ENCODE data around the gene ROBO1.
"Not testable (repeated sequence)": the region's sequence is repeated elsewhere in the genome, so short reads cannot be mapped to it uniquely, and the experiment has no call there.

Gene ROBO1

DNA sequence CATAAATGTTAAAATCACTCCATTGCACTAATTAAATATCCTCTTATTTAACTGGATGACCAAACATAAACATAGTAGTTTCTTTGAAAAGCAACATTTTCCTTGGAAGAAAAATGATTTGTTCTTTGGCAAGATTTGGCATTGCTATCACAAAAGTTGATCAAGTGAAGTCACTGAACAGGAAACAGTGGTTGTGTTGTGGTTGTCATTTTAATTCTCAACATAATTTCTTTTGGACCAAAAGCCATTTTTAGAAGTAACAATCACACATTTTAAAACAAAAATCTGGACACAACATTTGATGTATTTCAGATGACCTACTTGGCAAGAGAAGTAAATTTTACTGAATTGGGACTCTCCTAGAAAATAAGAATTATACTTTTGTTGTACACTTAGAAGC lies 872.3 kb downstream of the ROBO1 start:
- TF ChIP-seq CTCF (conservative IDR thresholded peaks at IDR 0.05; ENCODE audit: low read depth, low read length): no peak
- peak; percentile 57 for DNase-seq (ENCODE audit: low read depth)

GRCh38 chr3:78894787-78895186 lies 873.0 kb downstream of the ROBO1 start:
- no peak overlapping the region for H3K4me3 ChIP-seq (ENCODE audit: low read depth, low read length)
- DNase-seq (ENCODE audit: low read depth): no peak
- no peak for TF ChIP-seq CTCF (conservative IDR thresholded peaks at IDR 0.05; ENCODE audit: low read depth, low read length)

More for the DNA sequence above, 872.3 kb downstream of the ROBO1 start:
- no peak overlapping the region for H3K4me3 ChIP-seq (ENCODE audit: low read depth, low read length)

- DNase-seq (ENCODE audit: low read depth): no peak
- TF ChIP-seq CTCF (conservative IDR thresholded peaks at IDR 0.05; ENCODE audit: low read depth, low read length): no peak
- H3K4me3 ChIP-seq (ENCODE audit: low read depth, low read length): no peak overlapping the region
Observed at GRCh38 chr3:78893161-78893560, 874.6 kb downstream of the ROBO1 start.

DNA sequence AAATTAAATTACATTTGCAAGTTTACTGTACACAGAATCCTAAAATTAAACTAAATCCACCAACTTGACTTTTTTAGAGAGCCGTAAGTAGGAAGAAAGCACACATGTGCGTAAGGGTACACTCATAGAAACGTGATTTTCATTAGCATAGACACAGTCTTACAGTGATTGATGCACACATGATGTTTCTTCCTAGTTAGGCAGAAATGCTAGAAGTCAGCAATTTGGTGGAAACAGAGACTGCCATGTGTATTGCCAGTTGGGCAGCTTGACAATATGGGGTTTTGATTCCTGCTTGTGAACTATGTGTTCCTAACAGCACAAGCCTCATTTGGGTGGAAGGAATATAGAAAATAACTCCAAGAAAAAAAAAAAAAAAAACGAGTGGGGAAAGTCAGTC lies 878.5 kb downstream of the ROBO1 start:
- H3K4me3 ChIP-seq (ENCODE audit: low read depth, low read length): no peak overlapping the region
- no peak for TF ChIP-seq CTCF (conservative IDR thresholded peaks at IDR 0.05; ENCODE audit: low read depth, low read length)
- DNase-seq (ENCODE audit: low read depth): no peak

- no peak for TF ChIP-seq CTCF (conservative IDR thresholded peaks at IDR 0.05; ENCODE audit: low read depth, low read length)
- DNase-seq (ENCODE audit: low read depth): no peak
- H3K4me3 ChIP-seq (ENCODE audit: low read depth, low read length): no peak overlapping the region
Observed at GRCh38 chr3:78888635-78889034, 879.2 kb downstream of the ROBO1 start.

DNA sequence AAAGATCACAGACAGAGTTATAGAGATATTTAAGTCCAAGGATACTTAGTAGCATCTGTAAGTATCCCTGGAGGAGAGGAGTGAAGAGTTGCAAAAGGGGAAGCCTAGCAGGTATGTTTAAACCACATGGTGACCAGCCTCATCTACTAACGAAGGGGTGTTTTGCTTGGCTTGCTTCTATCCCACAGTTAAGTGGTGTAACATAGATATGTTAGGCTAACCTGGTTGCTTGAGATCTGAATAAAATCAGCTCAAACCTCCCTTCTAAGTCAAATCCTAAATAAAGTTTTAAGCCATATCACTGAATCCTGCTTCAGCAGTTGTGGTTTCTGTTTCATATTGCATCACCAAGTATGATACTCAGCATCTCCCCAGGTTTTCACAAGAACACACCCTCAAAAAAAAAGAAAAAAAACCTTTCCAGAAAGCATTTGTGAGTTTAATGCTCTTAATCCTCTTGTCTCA lies 880.2 kb downstream of the ROBO1 start:
- H3K4me3 ChIP-seq (ENCODE audit: low read depth, low read length): no peak overlapping the region
- peak; percentile 82 for DNase-seq (ENCODE audit: low read depth)
- TF ChIP-seq CTCF (conservative IDR thresholded peaks at IDR 0.05; ENCODE audit: low read depth, low read length): no peak

DNA sequence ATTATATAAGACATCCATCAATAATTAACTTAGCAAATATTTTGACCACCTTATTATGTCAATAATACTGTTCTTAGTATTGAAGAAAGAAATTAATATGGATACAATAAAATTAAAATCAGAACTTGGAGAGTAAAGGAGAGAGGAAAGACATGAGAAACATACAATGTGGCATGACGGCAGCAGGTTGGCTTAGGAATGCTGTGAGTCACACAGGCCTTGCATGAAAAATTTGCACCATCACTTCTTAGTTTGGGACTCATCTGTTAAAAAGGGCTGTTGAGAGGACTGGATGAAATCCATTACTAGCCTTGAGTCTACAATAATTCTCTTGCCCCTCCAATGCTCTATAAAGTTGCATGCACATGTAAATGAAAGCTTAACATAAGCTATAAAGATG lies 880.8 kb downstream of the ROBO1 start:
- no peak for TF ChIP-seq CTCF (conservative IDR thresholded peaks at IDR 0.05; ENCODE audit: low read depth, low read length)
- H3K4me3 ChIP-seq (ENCODE audit: low read depth, low read length): no peak overlapping the region
- peak; percentile 89 for DNase-seq (ENCODE audit: low read depth)

- DNase-seq (ENCODE audit: low read depth); H3K4me3 ChIP-seq (ENCODE audit: low read depth, low read length): not testable (repeated sequence)
Observed at GRCh38 chr3:78884567-78884966, 883.2 kb downstream of the ROBO1 start.
